GM18873 (cell line): ENCODE results near the gene OCIAD1.
A peak's percentile ranks its signal among the peaks of the same experiment; 100 is the strongest.
"Not testable (repeated sequence)": the region's sequence is repeated elsewhere in the genome, so short reads cannot be mapped to it uniquely, and the experiment has no call there.

Experiments used
- ATAC-seq: cut with Tn5 transposase; IDR thresholded peaks from one replicate; pipeline ENCODE4 v1.9.1; 2021; ENCODE audit warnings: mild to moderate bottlenecking, moderate library complexity, moderate number of reproducible peaks; ENCODE audit not compliant: unreplicated experiment, low FRiP score

The OCIAD1 gene

GRCh38 chr4:48879561-48880442 lies 48.9 kb downstream of the OCIAD1 start:
- ATAC-seq, result no peak

- not testable (repeated sequence) for ATAC-seq
These were observed 50.8 kb downstream of the OCIAD1 start for GRCh38 chr4:48881646-48882045.

- ATAC-seq, result not testable (repeated sequence)
These were observed 58.9 kb downstream of the OCIAD1 start for GRCh38 chr4:48889750-48890149.

- no peak for ATAC-seq
These were observed 60.2 kb downstream of the OCIAD1 start for GRCh38 chr4:48891028-48891619.

GRCh38 chr4:48896845-48897244 lies 66.0 kb downstream of the OCIAD1 start:
- no peak for ATAC-seq

- ATAC-seq, result no peak
These were observed 68.0 kb downstream of the OCIAD1 start for GRCh38 chr4:48898733-48899431.

GRCh38 chr4:48899432-48899749 lies 68.5 kb downstream of the OCIAD1 start:
- ATAC-seq, result no peak

- ATAC-seq, result no peak
These were observed 69.1 kb downstream of the OCIAD1 start for GRCh38 chr4:48899950-48900349.

- no peak for ATAC-seq
These were observed 70.3 kb downstream of the OCIAD1 start for GRCh38 chr4:48901196-48901595.

- no peak for ATAC-seq
These were observed 71.4 kb downstream of the OCIAD1 start for GRCh38 chr4:48902266-48902665.

GRCh38 chr4:48904101-48904500 lies 73.2 kb downstream of the OCIAD1 start:
- ATAC-seq, result no peak

- no peak for ATAC-seq
These were observed 73.8 kb downstream of the OCIAD1 start for GRCh38 chr4:48904541-48905142.

GRCh38 chr4:48905363-48906015 lies 74.6 kb downstream of the OCIAD1 start:
- no peak for ATAC-seq

- ATAC-seq, result peak; percentile 94
These were observed 75.6 kb downstream of the OCIAD1 start, which contains the start of gene OCIAD2 for GRCh38 chr4:48906206-48907173. Gene OCIAD2 (minus strand): TSS chr4:48906774. CDS start chr4:48904549, 2,225 bp downstream.

GRCh38 chr4:48907706-48908477 lies 77.0 kb downstream of the OCIAD1 start:
- no peak for ATAC-seq

GRCh38 chr4:48908687-48909086 lies 77.8 kb downstream of the OCIAD1 start:
- ATAC-seq, result no peak

GRCh38 chr4:48909697-48910096 lies 78.8 kb downstream of the OCIAD1 start:
- ATAC-seq, result no peak

GRCh38 chr4:48910511-48910910 lies 79.6 kb downstream of the OCIAD1 start:
- no peak for ATAC-seq
